ENCODE measurements around the gene TRMT1.

TRMT1 gene

GRCh38 chr19:13103581-13104359 lies 12.8 kb downstream of the TRMT1 start:
- POLR2A ChIA-PET = no interaction called here
- CTCF ChIA-PET = interaction anchor here (1.1 to 1.6 kb wide), 3 partner anchors 124 to 139 kb away, joined by 3 to 5 read pairs (median 4); no protein-coding TSS in a partner anchor
- TF ChIP-seq HDGF (IDR thresholded peaks at IDR 0.05; ENCODE audit: borderline replicate concordance) (no peak), NFRKB (IDR thresholded peaks at IDR 0.05) (no peak), BHLHE40 (IDR thresholded peaks at IDR 0.05; ENCODE audit: borderline replicate concordance) (no peak), ZNF384 (IDR thresholded peaks at IDR 0.05) (no peak), FOXM1 (IDR thresholded peaks at IDR 0.05; ENCODE audit: borderline replicate concordance) (no peak), CTBP1 (IDR thresholded peaks at IDR 0.05; ENCODE audit: borderline replicate concordance) (no peak), LEF1 (IDR thresholded peaks at IDR 0.05; ENCODE audit: borderline replicate concordance) (no peak), SP1 (IDR thresholded peaks at IDR 0.05) (no peak), SUZ12 (IDR thresholded peaks at IDR 0.05) (no peak), FOXK2 (IDR thresholded peaks at IDR 0.05) (no peak), PKNOX1 (IDR thresholded peaks at IDR 0.05) (no peak), TARDBP (IDR thresholded peaks at IDR 0.05) (no peak), ELF4 (IDR thresholded peaks at IDR 0.05) (no peak), FOXA1 (IDR thresholded peaks at IDR 0.05) (no peak), ARNT (IDR thresholded peaks at IDR 0.05) (no peak), L3MBTL2 (conservative IDR thresholded peaks at IDR 0.05) (no peak)
- DNase-seq (ENCODE audit: extremely low spot score) = no peak

- ChIA-PET CTCF (interaction anchor here (1.5 kb wide), 1 partner anchor 138 kb away, joined by 4 read pairs; no protein-coding TSS in a partner anchor), POLR2A (no interaction called here)
- no peak for DNase-seq (ENCODE audit: extremely low spot score)
- TF ChIP-seq HDGF (IDR thresholded peaks at IDR 0.05; ENCODE audit: borderline replicate concordance) (no peak), LEF1 (IDR thresholded peaks at IDR 0.05; ENCODE audit: borderline replicate concordance) (no peak), FOXA1 (IDR thresholded peaks at IDR 0.05) (no peak), TARDBP (IDR thresholded peaks at IDR 0.05) (no peak), ARNT (IDR thresholded peaks at IDR 0.05) (no peak), SP1 (IDR thresholded peaks at IDR 0.05) (no peak)
Measured at GRCh38 chr19:13102666-13103580, 13.6 kb downstream of the TRMT1 start, which contains the start of gene LYL1. Gene LYL1, minus strand, starts transcription at chr19:13102858. Its CDS starts 1,687 bp downstream, at chr19:13101171.

- ChIA-PET POLR2A (no interaction called here), CTCF (no interaction called here)
- TF ChIP-seq FOXK2 (IDR thresholded peaks at IDR 0.05) (no peak), CTBP1 (IDR thresholded peaks at IDR 0.05; ENCODE audit: borderline replicate concordance) (no peak), FOXM1 (IDR thresholded peaks at IDR 0.05; ENCODE audit: borderline replicate concordance) (no peak), LEF1 (IDR thresholded peaks at IDR 0.05; ENCODE audit: borderline replicate concordance) (no peak), SUZ12 (IDR thresholded peaks at IDR 0.05) (no peak), ARNT (IDR thresholded peaks at IDR 0.05) (no peak), BHLHE40 (IDR thresholded peaks at IDR 0.05; ENCODE audit: borderline replicate concordance) (no peak), SP1 (IDR thresholded peaks at IDR 0.05) (no peak), TARDBP (IDR thresholded peaks at IDR 0.05) (no peak), ZNF384 (IDR thresholded peaks at IDR 0.05) (no peak), L3MBTL2 (conservative IDR thresholded peaks at IDR 0.05) (no peak), HDGF (IDR thresholded peaks at IDR 0.05; ENCODE audit: borderline replicate concordance) (no peak), ELF4 (IDR thresholded peaks at IDR 0.05) (no peak), PKNOX1 (IDR thresholded peaks at IDR 0.05) (no peak), NFRKB (IDR thresholded peaks at IDR 0.05) (no peak), FOXA1 (IDR thresholded peaks at IDR 0.05) (no peak)
- DNase-seq (ENCODE audit: extremely low spot score) = no peak
Measured at GRCh38 chr19:13102416-13102665, 14.2 kb downstream of the TRMT1 start.

GRCh38 chr19:13101590-13102415 lies 14.7 kb downstream of the TRMT1 start:
- TF ChIP-seq L3MBTL2 (conservative IDR thresholded peaks at IDR 0.05) (no peak), FOXA1 (IDR thresholded peaks at IDR 0.05) (no peak), TARDBP (IDR thresholded peaks at IDR 0.05) (no peak), SUZ12 (IDR thresholded peaks at IDR 0.05) (no peak), FOXM1 (IDR thresholded peaks at IDR 0.05; ENCODE audit: borderline replicate concordance) (no peak)
- POLR2A ChIA-PET = interaction anchor here (1.1 to 1.2 kb wide), 2 partner anchors 16 to 61 kb away, joined by 3 to 4 read pairs; partner anchors contain the start of gene NACC1
- CTCF ChIA-PET = interaction anchor here (0.7 to 1.3 kb wide), 3 partner anchors 48 to 134 kb away, joined by 3 to 4 read pairs (median 3); partner anchors contain the start of genes IER2 and STX10
- no peak for DNase-seq (ENCODE audit: extremely low spot score)

- ChIA-PET CTCF (interaction anchor here (0.7 to 1.3 kb wide), 3 partner anchors 49 to 133 kb away, joined by 3 to 4 read pairs (median 3); partner anchors contain the start of genes IER2 and STX10), POLR2A (interaction anchor here (1.1 to 1.2 kb wide), 2 partner anchors 17 to 62 kb away, joined by 3 to 4 read pairs; partner anchors contain the start of gene NACC1)
- no peak for TF ChIP-seq FOXM1 (IDR thresholded peaks at IDR 0.05; ENCODE audit: borderline replicate concordance)
- no peak for DNase-seq (ENCODE audit: extremely low spot score)
Measured at GRCh38 chr19:13100841-13101589, 15.5 kb downstream of the TRMT1 start.
